ENCODE data around the gene MXD1.

MXD1 gene

DNA sequence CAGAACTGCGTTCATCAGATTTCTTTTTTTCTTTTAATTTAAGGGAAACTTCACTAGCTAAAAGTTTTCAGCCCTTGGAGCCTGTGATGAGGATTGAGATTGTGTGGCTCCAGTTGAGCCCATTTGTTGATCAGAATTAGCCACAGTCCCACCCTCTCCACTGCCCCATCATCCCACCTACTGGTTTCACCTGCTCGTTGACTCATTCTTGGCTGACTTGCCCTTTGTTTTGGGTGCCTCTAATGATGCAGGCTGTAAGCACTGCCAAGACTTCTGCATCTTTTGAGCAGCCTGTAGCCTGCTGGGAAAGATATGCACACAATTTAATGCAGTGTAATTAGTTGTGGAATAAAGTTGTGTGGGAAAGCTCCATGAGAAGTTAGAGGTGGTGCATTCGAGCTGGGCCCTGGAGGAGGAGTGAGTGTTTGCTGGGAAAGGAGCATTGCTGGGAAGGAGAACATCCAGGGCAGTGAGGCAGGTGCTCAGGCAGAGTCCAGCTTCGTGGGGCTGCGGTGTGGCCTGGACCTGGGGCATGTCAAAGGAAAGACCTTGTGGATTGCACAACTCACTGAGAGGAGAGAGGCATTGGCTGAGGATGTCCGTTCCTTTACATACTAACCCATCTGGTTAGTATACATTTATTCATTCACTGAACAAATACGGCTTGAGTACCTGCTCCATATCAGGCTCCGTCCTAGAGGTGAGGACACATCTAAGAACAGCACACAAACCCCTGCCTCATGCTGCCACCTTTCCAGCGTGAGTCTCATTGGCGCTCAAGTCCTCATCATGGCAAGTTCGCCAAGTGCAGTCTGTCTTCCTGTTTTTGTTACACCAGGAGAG is 28.3 kb downstream of the MXD1 start:
- H3K4me3 ChIP-seq (ENCODE audit: low read depth, low read length): no peak overlapping the region
- TF ChIP-seq CTCF (IDR thresholded peaks at IDR 0.05; ENCODE audit: borderline replicate concordance, insufficient read depth, low read depth, low read length): no peak

DNA sequence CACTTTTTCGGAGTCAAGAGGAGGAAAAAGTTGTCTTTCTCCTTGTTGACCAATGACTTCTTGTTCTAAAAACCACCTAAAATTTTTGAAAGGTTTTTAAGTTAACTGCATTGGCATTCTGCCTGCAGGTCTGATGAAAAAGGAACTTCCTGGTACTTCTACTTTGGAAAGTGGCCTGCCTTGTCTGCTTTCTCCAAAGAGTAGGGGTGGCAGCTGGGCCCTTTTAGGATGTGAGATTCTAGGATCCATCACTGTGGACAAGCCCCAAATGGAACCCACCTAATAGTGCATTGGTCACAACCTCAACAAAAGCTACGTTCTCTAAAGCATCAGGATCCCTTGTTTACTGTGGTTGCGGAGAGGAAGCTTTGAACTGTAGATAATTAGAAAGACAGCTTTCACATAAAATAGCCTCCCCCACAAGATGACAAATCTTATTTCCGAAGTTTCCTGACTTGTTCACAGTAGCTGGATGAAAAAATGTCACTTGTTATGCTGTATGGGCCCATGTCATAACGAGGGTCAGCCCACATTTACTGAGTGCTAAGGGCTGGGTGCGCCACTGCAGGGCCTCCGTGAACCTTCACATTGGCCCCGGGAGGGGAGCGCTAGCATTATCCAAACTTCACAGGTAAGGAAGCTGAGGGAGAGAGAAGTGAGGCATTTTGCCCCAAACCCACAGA is 29.1 kb downstream of the MXD1 start:
- no peak for TF ChIP-seq CTCF (IDR thresholded peaks at IDR 0.05; ENCODE audit: borderline replicate concordance, insufficient read depth, low read depth, low read length)

DNA sequence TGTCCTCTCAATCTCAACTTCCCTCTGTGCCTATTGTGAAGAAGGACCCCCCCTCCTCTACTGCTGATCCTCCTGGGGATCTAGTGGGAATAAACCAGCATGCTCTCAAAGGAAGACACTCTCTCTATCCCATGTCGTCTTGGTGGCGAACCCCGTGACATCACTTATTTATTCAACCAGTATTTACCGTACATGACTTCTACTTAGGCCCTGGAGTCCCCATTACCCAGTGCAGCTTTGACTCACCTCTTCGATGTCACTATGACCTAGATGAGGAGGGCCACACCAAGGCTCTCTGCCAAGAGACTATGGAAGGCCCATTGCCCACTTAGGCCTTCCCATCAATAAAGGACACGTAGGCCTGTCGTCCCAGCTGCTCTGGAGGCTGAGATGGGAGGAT is 29.8 kb downstream of the MXD1 start:
- no peak for TF ChIP-seq CTCF (IDR thresholded peaks at IDR 0.05; ENCODE audit: borderline replicate concordance, insufficient read depth, low read depth, low read length)
- H3K4me3 ChIP-seq (ENCODE audit: low read depth, low read length): no peak overlapping the region

More for the DNA sequence above, 29.1 kb downstream of the MXD1 start:
- no peak overlapping the region for H3K4me3 ChIP-seq (ENCODE audit: low read depth, low read length)

DNA sequence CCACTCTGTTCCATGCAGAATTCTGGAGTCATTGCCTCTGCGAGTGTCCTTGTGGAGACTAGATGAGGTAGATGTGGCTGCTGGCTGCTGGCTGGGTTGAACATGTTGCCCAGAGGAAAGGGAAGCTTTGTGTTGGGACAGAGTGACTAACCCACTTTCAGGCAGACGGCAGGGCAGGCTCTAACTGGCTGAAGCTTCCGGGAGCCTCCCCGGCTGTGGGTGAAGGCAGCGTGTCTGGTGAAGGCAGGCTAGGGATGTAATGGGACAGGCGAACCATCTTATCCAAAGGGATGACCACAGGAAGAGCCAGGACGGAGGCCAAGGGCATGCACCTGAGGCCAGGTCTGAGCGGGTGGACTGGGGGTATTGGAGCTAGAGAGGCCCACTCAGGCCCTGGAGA is 30.5 kb downstream of the MXD1 start:
- no peak overlapping the region for H3K4me3 ChIP-seq (ENCODE audit: low read depth, low read length)
- no peak for TF ChIP-seq CTCF (IDR thresholded peaks at IDR 0.05; ENCODE audit: borderline replicate concordance, insufficient read depth, low read depth, low read length)

DNA sequence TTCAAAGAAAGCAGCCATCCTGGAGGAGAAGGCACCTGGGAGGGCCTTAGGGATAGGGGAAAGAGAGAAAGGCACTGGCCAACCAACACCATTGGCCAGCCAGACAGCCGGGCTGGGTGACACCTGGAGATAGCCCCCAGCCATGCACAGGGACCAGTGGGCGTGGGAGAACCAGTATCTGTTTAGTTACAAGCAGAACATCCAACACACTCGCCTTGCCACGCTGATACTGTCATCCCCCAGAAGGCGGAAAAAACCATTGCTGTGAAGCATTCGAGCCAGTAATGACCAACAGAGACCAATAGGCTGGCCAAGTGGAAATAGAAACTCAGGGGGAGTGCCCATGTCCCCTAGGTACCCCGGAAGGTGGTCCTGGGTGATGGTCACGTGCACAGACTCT is 31.0 kb downstream of the MXD1 start:
- no peak for TF ChIP-seq CTCF (IDR thresholded peaks at IDR 0.05; ENCODE audit: borderline replicate concordance, insufficient read depth, low read depth, low read length)

DNA sequence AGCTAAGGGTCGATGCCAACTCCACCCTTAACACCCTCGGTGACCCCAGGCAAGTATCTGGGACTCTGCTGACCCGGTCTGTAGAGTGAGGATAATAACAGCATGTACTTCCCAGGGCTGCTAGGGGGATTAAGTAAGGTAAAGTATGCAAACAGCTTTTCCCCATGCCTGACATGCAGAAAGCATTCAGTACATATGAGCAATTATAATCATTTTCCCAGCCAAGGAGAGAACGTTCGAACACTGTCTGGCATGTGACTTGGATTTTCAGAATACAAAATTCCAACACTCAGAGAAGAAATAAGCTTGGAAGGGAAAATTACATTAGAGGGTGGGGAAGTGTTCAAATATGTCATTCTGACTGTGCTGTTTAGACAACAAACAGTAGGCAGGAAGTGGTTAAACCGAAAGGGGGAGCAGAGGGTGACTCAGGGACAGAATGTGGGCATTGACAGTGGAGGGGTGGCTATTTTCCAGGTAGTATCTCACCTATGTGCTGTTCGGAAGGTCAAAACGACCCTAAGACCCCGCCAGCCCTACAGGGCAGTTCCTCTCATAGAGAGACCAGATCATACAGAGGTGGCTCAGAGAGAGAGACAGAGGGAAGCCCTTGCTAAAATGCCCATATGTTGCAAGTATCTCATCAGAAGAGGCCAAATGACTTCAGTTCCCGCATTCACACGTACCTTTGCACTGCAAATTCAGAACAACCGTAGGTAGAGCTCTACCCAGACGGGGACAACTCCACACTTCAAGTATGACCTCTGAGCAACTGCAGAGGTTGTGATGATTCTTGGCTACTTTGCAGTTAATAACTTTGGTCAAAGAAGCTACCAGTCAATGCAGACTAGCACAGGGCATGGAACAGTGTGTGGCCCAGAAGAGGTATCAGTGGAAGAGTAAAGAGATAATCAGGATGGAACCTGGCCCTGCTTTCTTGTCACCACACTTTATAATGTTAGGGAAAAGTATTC is 31.7 kb downstream of the MXD1 start:
- no peak for TF ChIP-seq CTCF (IDR thresholded peaks at IDR 0.05; ENCODE audit: borderline replicate concordance, insufficient read depth, low read depth, low read length)
- H3K4me3 ChIP-seq (ENCODE audit: low read depth, low read length): no peak overlapping the region

More for the DNA sequence above, 31.0 kb downstream of the MXD1 start:
- no peak overlapping the region for H3K4me3 ChIP-seq (ENCODE audit: low read depth, low read length)

Data from GM12875 (cell line).